ENCODE measurements around the gene GPC5. TPM values are rescaled to one million over a fixed set of nuclear protein-coding genes. Genes with fewer than 3 reads are reported as not detected.

Gene GPC5
- total RNA-seq, 2 donors from 2014 or later = 0.22 to 0.51 TPM

GRCh38 chr13:91553584-91553983 is 155.2 kb downstream of the GPC5 start:
- Histone ChIP-seq H3K27me3 (ENCODE audit: control insufficient read depth, insufficient read depth, low read length, poor library complexity, severe bottlenecking) (no peaks in the 10 kb centered on the region), H3K9me3 (ENCODE audit: control insufficient read depth, low read length) (peaks cover 15% of the 10 kb centered on the region), H3K4me3 (ENCODE audit: low read length) (no peak overlapping the region), H3K36me3 (ENCODE audit: control insufficient read depth, insufficient read depth, low read length) (no peaks in the 10 kb centered on the region), H3K4me1 (ENCODE audit: control insufficient read depth, insufficient read depth, low read length) (no peaks in the 10 kb centered on the region), H3K9ac (ENCODE audit: extremely low read depth, low read length, poor library complexity, severe bottlenecking) (no peak overlapping the region), H3K27ac (ENCODE audit: low read depth, low read length) (no peak overlapping the region)
- no peaks in the 10 kb centered on the region for H3K36me3 Mint-ChIP-seq (ENCODE audit: low read depth)
- WGBS, 2 experiments (ENCODE audit: insufficient coverage in 1 of 2, insufficient read length in 1 of 2) = no CpG with 5 or more reads among the region's 2 CpGs
- no peak for TF ChIP-seq CTCF (conservative IDR thresholded peaks at IDR 0.05)
- H3K4me3 Mint-ChIP-seq = no peak overlapping the region
- peaks cover 26% of the 10 kb centered on the region for H3K9me3 Mint-ChIP-seq
- H3K27ac Mint-ChIP-seq = no peak overlapping the region
- no peak for DNase-seq
- H3K4me1 Mint-ChIP-seq = no peaks in the 10 kb centered on the region
- no peaks in the 10 kb centered on the region for H3K27me3 Mint-ChIP-seq (ENCODE audit: insufficient read depth)

- H3K9me3 ChIP-seq (ENCODE audit: control insufficient read depth, low read length) = peaks cover 15% of the 10 kb centered on the region
- Mint-ChIP-seq H3K27ac (no peak overlapping the region), H3K36me3 (ENCODE audit: low read depth) (no peaks in the 10 kb centered on the region), H3K4me3 (no peak overlapping the region), H3K27me3 (ENCODE audit: insufficient read depth) (no peaks in the 10 kb centered on the region), H3K9me3 (peaks cover 26% of the 10 kb centered on the region), H3K4me1 (no peaks in the 10 kb centered on the region)
- DNase-seq = no peak
- no peaks in the 10 kb centered on the region for H3K27me3 ChIP-seq (ENCODE audit: control insufficient read depth, insufficient read depth, low read length, poor library complexity, severe bottlenecking)
- no peaks in the 10 kb centered on the region for H3K4me1 ChIP-seq (ENCODE audit: control insufficient read depth, insufficient read depth, low read length)
- no peak for TF ChIP-seq CTCF (conservative IDR thresholded peaks at IDR 0.05)
- H3K27ac ChIP-seq (ENCODE audit: low read depth, low read length) = no peak overlapping the region
- WGBS, 2 experiments (ENCODE audit: insufficient coverage in 1 of 2, insufficient read length in 1 of 2) = 81% methylated on average over 1 of the region's 1 CpG; no CpG with 5 or more reads in 1 of the 2 experiments
- no peak overlapping the region for H3K9ac ChIP-seq (ENCODE audit: extremely low read depth, low read length, poor library complexity, severe bottlenecking)
- no peaks in the 10 kb centered on the region for H3K36me3 ChIP-seq (ENCODE audit: control insufficient read depth, insufficient read depth, low read length)
- H3K4me3 ChIP-seq (ENCODE audit: low read length) = no peak overlapping the region
These were observed 155.7 kb downstream of the GPC5 start for GRCh38 chr13:91554101-91554500.

GRCh38 chr13:91557328-91558090 is 159.1 kb downstream of the GPC5 start:
- Mint-ChIP-seq H3K4me1 (no peaks in the 10 kb centered on the region), H3K9me3 (peaks cover 10% of the 10 kb centered on the region), H3K27me3 (ENCODE audit: insufficient read depth) (peaks cover 5% of the 10 kb centered on the region), H3K36me3 (ENCODE audit: low read depth) (no peaks in the 10 kb centered on the region), H3K27ac (no peak overlapping the region), H3K4me3 (no peak overlapping the region)
- Histone ChIP-seq H3K36me3 (ENCODE audit: control insufficient read depth, insufficient read depth, low read length) (no peaks in the 10 kb centered on the region), H3K9ac (ENCODE audit: extremely low read depth, low read length, poor library complexity, severe bottlenecking) (no peak overlapping the region), H3K27ac (ENCODE audit: low read depth, low read length) (no peak overlapping the region), H3K27me3 (ENCODE audit: control insufficient read depth, insufficient read depth, low read length, poor library complexity, severe bottlenecking) (no peaks in the 10 kb centered on the region), H3K4me1 (ENCODE audit: control insufficient read depth, insufficient read depth, low read length) (no peaks in the 10 kb centered on the region), H3K9me3 (ENCODE audit: control insufficient read depth, low read length) (no peaks in the 10 kb centered on the region), H3K4me3 (ENCODE audit: low read length) (no peak overlapping the region)
- DNase-seq = no peak
- no peak for TF ChIP-seq CTCF (conservative IDR thresholded peaks at IDR 0.05)
- 74 to 84% methylated on average over 5 of the region's 5 CpGs for WGBS, 2 experiments (ENCODE audit: insufficient coverage in 1 of 2, insufficient read length in 1 of 2)
